A204.1 (cell line): ENCODE measurements around the gene ELOB.
"Not testable (repeated sequence)": the region's sequence is repeated elsewhere in the genome, so short reads cannot be mapped to it uniquely, and the experiment has no call there.

Source experiments
- FAIRE-seq: peaks from 2 replicates; lab custom pipeline; 2012; peaks lifted over from hg19 to GRCh38; lab: Jason Lieb, UNC

Gene ELOB

DNA sequence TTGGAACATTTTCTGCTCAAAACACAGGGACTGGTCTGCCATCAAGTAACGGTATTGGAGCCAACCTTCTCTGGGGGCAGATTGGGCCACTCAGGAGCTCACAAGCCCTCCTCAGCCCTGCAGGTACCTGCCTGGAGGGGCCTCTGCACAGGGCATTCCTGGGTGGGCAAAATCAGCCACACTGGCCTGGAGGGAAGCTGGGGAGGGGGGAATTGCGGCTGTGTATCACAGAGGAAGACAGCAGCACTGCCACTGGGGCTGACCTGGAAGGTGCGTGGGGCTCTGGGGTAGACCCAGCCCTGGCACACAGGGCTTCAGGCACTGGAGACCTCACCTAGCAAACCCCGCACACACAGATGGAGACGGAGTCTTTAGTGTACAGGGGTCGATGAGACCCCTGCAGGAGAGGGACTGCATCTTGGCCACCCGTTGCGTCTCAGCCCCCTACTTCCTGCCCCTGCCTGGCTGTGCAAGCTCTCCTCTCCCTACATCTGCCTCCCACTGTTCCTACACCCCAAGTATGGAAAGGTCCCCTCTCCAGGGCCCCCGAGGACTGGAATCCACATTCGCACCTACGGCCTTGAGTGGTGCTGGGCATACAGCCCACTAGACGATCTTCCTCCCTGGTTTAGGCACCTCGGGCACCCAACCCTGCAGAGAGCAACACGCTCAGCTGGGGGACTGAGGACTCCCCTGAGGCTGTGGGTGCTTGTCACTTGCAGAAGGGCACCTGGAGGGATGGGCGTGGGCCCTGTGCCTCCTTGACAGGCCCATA, 31.8 kb downstream of the ELOB start:
- FAIRE-seq, result no peak

DNA sequence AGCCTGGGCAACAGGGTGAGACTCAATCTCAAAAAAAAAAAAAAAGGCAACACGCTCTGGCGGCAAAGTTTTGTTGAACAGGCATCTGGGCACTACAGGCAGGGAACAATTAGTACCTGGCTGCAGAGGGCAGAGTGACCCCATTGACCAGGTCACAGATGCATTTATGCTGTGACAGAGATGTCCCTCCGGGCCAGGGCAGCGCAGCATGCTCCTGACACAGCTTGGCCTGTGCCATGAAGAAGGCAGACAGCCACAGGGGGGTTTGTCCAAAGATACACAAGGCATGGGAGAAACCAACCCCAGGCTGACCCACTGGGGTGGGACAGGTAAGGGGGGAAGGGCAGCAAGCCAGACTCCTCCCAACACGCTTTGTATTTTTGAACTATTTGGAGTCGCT, 32.4 kb downstream of the ELOB start:
- no peak for FAIRE-seq

DNA sequence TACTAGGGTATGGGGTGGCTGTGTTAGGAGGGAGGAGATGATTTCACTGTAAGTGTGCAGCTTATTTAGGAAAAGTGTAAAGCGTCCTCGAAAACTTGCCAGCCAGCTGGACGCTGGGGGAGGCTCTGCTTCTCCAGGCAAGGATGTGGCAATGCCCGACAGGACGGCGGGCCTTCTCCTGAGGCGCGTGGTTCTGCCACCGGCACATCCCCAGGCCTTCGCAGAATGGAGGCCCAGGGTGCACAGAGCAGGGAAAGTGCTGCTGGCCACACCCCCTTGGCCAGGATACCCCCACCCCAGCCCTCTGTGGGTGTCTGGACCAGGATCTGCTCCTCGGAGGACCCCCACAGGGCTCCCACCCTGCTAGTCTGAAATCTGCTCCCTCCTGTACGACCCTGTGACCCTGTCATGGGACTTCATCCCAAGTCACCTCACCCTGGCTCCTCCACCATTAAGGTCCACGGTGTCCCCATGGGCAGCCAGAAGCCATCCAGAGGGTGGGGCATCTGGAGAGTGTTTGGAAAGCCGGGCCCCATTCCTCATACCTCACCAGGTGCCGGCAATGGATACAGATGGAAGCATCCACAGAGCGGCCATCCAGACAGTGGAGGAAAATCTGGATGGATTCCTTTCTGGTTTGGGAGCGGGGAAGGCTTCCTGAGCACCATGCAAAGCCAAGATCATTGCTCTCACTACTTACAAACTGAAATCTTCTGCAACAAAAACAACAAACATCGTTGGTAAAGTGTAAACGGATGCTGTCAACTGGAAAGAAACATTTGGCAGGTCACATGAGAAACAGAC, 33.9 kb downstream of the ELOB start:
- no peak for FAIRE-seq

DNA sequence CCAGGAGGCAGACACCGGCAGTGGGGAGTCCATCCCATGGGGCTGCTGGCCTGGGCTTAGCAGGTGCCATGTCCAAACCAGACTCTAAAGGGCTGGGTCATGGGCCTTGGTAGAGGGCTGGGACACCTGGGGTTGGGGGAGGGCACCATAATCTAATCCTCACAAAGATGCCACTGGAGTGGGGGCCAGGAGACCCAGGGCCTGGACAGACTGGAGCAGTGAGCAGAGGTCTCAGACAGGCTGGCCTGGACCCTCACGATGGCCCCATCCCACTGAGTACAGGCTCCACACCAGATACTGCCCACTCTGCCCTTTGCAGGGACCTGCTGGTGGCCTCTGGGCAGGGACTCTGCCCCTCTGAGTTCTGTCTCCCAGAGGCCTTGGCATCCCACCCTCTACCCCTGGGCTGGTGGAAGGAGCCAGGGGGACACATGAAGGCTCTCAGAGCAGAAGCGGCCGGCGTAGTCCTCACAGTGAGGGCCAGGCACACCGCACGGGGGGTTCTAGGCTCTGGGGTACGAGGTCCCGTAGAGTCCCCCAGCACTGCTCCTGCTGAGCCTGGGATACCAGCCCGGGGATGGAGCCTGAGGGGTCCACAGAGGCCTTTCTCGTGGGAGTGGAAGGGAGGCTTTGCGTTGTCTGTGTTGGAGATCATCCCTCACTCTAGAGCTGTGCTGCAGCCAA, 34.6 kb downstream of the ELOB start:
- no peak for FAIRE-seq

DNA sequence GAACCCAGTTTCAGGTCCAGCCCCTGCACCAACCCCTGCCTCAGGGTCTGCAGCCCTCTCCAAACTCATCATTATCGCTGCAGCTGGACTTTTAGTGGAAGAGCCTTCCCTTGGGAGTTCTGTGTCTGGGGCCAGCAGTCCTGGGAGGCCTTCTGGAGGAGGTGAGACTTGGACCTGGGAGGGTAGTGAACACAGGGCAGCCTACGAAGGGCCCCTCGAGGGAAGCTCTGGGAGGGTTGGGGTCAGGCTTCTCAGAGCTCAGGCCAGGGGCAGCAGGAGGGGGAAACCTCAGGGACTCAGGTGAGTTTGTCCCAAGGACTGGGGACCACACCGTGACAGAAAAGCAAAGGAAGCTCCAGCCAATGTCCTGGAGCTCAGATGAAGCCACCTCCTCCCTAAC, 35.9 kb downstream of the ELOB start:
- FAIRE-seq, result no peak

DNA sequence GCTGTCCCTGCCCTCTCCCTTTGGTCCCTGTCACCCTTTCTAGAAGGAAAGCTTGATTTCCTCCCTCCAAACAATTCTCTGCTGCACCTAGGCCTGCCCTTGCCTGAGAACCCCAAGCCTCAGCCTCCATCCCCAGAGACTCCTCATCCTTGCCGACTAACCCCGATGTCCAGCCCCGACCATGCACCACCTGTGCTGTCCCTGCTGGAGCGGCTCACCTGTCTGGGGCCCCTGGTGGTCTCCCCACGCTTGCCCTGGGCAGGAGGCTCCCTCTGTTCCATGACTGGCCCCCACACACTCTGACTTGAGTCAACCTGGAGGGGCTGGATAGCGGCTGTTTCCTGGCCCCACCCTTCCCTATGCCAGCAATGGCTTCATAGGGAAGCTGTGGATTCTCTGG, 36.6 kb downstream of the ELOB start:
- FAIRE-seq, result no peak

DNA sequence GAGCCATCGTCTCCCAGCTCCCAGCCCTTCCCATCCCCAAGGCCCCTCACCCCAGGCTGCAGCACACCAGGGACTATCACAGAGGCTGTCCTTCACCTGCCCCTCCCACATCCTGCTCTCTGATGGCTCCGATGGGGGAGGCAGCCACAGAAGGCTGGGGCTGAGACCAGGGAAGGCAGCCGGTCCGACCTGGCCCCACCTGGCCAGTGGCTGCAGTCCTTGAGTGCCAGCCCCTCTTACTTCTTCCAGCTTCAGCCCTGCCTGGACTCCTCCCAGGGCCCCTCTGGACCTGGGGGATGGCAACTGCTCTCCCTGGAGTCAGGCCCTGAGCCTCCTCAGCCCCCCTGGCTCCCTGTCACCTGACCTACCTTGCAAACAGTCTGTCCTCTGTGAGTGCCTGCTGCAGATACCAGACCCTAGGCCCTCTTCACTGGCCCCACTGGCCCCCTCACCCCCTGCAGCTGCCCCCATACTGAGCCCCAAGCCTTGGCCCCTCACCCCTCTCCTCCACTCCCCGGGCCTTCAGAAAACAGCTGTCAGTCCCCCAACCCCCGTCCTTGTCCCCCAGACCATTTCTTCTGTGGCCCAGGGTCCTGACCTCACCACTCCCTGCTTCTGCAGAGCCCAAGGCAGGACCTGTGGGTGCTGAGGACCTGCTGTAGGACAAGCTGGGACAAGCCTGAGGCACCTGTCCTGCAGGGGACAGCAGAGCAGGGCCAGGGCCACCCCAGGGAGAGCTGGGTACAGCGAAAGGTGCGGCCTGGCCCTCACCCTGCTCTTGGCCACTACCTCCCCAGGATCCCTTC, 37.3 kb downstream of the ELOB start:
- no peak for FAIRE-seq

DNA sequence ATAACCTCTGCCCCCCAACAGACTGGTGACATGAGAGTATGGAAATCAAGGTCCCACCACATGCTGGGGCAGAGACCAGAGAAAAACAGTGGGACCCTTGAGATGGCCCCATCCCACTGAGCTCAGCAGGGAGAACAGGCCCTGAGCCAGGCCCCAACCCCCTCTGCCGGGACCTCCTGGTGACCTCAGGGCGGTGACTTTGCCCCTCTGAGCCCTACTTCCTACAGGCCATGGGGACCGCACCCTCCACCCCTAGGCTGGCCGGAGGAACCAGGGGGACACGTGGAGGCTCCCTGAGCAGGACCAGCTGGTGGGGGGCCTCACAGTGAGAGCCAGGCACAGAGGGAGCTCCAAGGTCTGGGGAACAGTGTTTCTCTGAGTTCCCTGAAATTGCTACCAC, 38.5 kb downstream of the ELOB start:
- no peak for FAIRE-seq

DNA sequence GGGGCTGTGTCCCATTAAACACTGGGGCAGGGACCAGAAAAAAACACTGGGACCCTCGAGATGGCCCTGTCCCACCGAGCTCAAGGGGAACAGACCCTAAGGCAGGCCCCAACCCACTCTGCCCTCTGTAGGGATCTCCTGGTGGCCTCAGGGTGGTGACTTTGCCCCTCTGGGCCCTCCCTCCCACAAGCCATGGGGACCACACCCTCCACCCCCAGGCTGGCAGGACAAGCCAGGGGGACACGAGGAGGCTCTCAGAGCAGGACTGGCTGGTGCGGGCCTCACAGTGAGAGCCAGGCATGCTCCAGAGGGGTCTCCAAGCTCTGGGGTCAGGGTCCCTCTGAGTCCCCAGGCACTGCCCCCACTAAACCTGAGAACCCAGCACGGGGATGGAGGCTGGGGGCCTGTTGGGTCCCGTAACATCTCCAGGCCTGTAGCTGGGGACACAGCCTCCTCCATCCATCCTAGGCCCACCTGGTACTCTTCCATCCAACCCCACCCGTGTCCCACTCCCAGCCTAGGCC, 39.1 kb downstream of the ELOB start:
- no peak for FAIRE-seq

DNA sequence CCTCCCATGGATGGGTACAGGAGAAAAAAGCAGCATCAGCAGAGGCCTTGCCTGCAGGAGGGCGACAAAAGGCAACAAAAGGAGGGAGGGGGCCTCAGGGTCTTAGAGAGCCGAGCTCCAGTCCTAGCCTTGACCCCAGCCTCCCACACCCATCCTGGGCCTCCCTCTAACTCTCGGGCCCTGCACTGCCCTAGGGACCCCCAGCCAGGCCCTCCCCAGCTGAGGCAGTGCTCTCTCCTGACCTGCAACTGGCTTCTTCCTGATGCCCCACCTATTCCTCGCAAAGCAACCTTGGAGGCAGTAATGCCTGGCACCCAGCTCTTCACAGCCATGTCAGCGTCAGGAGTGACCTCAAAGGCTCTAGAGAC, 39.9 kb downstream of the ELOB start:
- FAIRE-seq, result no peak

DNA sequence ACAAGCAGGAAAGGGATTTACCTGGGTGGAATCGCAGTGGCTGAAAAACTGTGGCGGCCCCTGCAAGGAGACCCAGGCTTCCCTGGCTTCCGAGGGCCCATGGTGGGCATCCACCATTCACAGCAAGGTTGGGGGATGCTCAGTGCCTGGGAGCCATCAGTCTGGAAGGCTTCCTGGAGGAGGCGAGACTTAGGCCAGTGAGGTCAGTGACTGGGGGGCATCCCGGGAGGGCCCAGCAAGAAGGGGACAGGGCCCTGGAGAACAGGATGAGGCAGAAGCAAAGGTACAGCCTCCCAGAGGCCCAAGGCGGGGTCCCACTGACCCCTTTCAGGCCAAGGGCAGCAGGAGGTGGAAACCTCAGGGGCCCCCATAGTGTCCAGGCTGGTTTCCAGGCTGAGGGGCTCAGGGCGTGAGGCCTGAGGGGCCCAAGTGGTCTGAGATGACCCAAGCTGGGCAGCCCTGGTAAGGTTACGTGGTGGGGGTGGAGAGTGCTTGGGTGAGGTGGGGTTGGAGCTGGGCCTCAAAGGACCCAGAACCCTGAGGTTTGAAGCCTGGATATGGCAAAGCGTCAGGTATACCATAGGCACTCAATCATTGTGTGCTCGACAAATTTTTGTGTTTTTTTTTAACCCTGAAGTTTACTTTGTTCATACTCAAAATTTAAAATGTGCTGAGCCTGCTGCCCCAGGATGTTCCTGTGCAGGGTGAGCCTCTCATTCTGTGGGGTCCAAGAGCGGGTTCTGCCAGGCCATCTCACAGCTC, 40.4 kb downstream of the ELOB start:
- FAIRE-seq, result no peak

DNA sequence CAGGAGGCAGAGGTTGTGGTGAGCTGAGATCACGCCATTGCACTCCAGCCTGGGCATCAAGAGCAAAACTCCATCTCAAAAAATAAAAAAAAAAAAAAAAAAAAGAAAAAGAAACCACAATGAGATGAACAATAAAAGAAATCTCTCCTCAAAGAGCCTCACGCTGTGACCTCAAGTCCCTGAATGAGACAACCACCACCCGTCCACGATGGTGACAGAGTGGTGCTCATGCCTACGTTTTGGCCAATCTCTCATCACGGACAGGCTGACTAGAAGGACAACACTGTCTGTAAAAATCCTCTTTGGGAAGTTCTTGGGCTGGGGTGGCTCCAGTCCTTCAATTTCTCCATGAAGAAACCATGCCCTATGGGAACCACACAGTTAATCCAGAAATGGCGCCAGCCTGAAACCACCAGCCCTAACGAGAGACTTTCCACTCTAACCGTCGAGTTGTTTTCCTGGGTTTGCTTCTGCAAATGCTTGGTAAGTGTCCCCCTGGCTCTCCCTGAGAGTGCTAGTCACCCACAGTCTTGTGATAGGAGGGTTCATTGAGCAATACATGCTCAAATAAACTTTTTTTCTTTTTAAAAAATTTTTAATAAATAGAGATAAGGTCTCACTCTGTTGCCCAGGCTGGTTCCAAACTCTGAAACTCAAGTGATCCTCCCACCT, 42.1 kb downstream of the ELOB start:
- FAIRE-seq, result no peak

DNA sequence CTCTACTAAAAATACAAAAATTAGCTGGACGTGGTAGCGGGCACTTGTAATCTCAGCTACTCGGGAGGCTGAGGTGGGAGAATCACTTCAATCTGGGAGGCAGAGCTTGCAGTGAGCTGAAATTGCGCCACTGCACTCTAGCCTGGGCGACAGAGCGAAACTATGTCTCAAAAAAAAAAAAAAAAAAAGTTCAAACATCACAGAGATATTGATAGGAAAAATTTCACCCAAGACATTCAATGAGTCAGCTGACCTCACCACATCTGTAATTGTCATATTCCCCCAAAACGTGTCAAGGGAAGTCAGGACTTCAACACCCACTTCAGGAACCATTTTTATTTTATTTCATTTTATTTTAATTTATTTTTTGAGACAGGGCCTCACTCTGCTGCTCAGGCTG, 49.0 kb downstream of the ELOB start:
- FAIRE-seq, result no peak

DNA sequence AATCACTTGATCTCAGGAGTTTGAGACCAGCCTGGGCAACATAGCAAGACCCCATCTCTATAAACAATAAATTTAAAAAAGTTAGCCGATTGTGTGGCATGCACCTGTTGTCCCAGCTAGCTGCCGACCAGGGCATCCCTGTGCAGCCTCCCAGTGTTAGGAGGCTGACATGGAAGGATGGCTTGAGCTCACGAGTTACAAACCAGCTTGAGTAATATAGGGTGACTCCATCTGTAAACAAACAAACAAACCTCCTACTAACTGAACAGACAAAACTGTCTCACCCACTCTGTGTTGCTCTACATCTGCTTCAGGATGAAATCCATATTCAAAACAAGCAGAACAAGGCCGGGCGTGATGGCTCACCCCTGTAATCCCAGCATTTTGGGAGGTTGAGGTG, 50.2 kb downstream of the ELOB start:
- no peak for FAIRE-seq

DNA sequence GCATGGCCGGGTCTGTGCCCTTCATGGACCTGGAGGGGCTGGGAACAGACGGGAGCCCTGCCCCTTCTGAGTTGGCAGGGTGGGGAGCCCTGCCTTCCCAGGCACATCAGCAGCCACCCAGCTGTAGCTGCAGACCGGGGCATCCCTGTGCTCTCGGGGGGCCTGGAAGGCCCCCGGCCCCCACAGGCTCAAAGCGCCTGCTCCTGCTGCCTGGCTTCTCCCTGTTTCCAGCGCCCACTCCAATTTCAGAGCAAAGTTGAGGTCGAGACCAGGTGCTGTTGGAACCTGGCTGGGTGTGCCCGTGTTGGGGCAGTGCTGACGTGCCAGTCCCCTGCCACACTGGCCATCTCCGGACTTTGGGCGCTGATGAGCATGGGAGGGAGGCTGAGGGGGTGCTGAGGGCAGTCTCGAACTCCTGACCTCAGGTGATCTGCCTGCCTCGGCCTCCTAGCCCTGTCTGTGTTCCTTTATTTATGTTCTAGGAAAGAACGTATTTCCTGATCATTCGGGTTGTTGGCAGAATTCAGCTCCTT, 52.2 kb downstream of the ELOB start:
- no peak for FAIRE-seq

DNA sequence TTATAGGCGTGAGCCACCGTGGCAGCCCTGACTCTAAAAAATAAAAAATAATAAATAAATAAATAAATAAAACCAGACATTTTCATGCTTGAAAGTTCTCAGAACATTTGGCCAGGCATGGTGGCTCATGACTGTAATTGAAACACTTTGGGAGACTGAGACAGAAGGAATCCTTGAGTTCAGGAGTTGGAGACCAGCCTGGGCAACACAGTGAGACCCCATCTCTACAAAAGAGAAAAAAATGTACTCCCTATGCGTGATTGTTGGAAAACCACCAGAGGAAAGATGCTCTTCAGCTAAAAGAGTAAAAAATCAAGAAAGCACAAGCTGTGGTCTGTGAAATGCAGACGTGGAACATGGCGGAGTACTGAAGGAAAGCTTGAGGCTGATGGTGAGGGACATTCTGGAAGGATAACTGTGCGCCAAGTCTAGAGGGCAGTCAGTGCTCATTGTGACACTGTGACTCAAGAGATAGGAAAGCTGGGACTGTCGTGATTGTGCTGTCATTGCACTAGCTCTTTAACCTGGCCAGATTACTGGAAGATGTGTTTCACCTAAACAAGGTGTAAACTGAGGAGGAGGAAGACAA, 52.9 kb downstream of the ELOB start:
- no peak for FAIRE-seq

DNA sequence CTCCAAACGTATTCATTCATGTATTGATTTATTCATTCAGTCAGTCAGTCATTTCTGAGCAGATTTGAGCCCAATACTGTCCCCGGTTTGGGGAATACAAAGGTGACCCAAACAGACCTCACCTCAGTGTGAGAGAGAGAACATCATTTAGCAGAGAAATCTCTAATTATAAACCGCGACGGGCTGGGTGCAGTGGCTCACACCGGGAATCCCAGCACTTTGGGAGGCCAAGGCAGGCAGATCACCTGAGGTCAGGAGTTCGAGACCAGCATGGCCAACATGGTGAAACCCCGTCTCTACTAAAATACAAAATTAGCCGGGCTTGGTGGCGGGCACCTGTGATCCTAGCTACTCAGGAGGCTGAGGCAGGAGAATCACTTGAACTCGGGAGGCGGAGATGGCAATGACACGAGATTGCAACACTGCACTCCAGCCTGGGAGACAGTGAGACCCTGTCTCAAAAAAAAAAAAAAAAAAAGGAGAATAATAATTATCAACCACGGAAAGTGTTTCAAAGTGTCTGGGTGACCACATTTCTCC, 55.4 kb downstream of the ELOB start:
- FAIRE-seq, result not testable (repeated sequence)
